ENCODE measurements around the gene IQCC. TPM values are rescaled to one million over a fixed set of nuclear protein-coding genes. Genes with fewer than 3 reads are reported as not detected.

Gene IQCC
- total RNA-seq, 2 experiments from 2014 or later: 4.2 to 4.4 TPM

- no peak for ATAC-seq
- Mint-ChIP-seq H3K9me3 (no peaks in the 10 kb centered on the region), H3K27me3 (no peaks in the 10 kb centered on the region), H3K27ac (peak overlapping the region; percentile 71), H3K36me3 (ENCODE audit: low read depth) (peaks cover 75% of the 10 kb centered on the region), H3K4me1 (ENCODE audit: low read depth) (peaks cover 47% of the 10 kb centered on the region), H3K4me3 (peak overlapping the region; percentile 16)
- intact Hi-C loops (cut with micrococcal nuclease): no loop called here
- TF ChIP-seq CTCF (IDR thresholded peaks at IDR 0.05): no peak
- ChIA-PET CTCF (interaction anchor here (1.0 to 1.2 kb wide), 3 partner anchors 31 to 209 kb away, joined by 3 to 4 read pairs (median 3); partner anchors contain the start of gene BSDC1), POLR2A (interaction anchor here (0.9 to 8.2 kb wide), 3 partner anchors 12 to 66 kb away, joined by 4 to 141 read pairs (median 5); partner anchors contain the start of genes CCDC28B and LCK)
- DNase-seq: no peak
Measured at GRCh38 chr1:32184650-32185049, 20.8 kb upstream of the IQCC start.

- ChIA-PET CTCF (interaction anchor here (1.4 kb wide), 1 partner anchor 30 kb away, joined by 3 read pairs; no protein-coding TSS in a partner anchor), POLR2A (interaction anchor here (0.8 to 3.1 kb wide), 3 partner anchors 13 to 50 kb away, joined by 3 to 25 read pairs (median 5); partner anchors contain the start of genes CCDC28B and IQCC)
- no peaks in the 10 kb centered on the region for H3K27me3 Mint-ChIP-seq
- intact Hi-C loops (cut with micrococcal nuclease): no loop called here
- no peaks in the 10 kb centered on the region for H3K9me3 Mint-ChIP-seq
- peak overlapping the region; percentile 98 for H3K27ac Mint-ChIP-seq
- peak overlapping the region; percentile 48 for H3K4me3 Mint-ChIP-seq
- TF ChIP-seq CTCF (IDR thresholded peaks at IDR 0.05): no peak
- peaks cover 45% of the 10 kb centered on the region for H3K4me1 Mint-ChIP-seq (ENCODE audit: low read depth)
- H3K36me3 Mint-ChIP-seq (ENCODE audit: low read depth): peaks cover 74% of the 10 kb centered on the region
- ATAC-seq: peak; percentile 57
- DNase-seq: no peak
Measured at GRCh38 chr1:32186077-32186476, 19.4 kb upstream of the IQCC start.

GRCh38 chr1:32186491-32186890, 19.0 kb upstream of the IQCC start:
- ChIA-PET CTCF (interaction anchor here (1.4 kb wide), 1 partner anchor 30 kb away, joined by 3 read pairs; no protein-coding TSS in a partner anchor), POLR2A (interaction anchor here (0.7 to 3.1 kb wide), 4 partner anchors 12 to 77 kb away, joined by 3 to 25 read pairs (median 4); partner anchors contain the start of genes CCDC28B and IQCC)
- DNase-seq (no peak), ATAC-seq (no peak)
- peak overlapping the region; percentile 48 for H3K4me3 Mint-ChIP-seq
- H3K4me1 Mint-ChIP-seq (ENCODE audit: low read depth): peaks cover 41% of the 10 kb centered on the region
- H3K27me3 Mint-ChIP-seq: no peaks in the 10 kb centered on the region
- H3K9me3 Mint-ChIP-seq: no peaks in the 10 kb centered on the region
- H3K36me3 Mint-ChIP-seq (ENCODE audit: low read depth): peaks cover 74% of the 10 kb centered on the region
- intact Hi-C loops (cut with micrococcal nuclease): no loop called here
- H3K27ac Mint-ChIP-seq: peak overlapping the region; percentile 98
- no peak for TF ChIP-seq CTCF (IDR thresholded peaks at IDR 0.05)

DNA sequence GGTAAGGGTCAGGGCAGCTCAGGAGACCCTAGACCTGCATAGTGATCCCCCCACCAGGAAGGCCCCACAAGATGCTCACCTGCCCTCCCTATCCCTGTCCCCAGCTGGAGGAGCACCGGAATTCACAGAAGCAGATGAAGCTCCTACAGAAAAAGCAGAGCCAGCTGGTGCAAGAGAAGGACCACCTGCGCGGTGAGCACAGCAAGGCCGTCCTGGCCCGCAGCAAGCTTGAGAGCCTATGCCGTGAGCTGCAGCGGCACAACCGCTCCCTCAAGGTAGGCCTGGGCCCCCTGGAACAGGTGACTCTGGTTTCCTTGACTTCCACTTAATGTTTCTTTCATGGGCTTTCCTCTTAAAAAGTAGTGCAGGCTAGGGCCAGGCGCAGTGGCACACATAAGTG, 17.6 kb upstream of the IQCC start:
- no peaks in the 10 kb centered on the region for H3K27me3 Mint-ChIP-seq
- H3K4me3 Mint-ChIP-seq: no peak overlapping the region
- H3K4me1 Mint-ChIP-seq (ENCODE audit: low read depth): peaks cover 32% of the 10 kb centered on the region
- peaks cover 75% of the 10 kb centered on the region for H3K36me3 Mint-ChIP-seq (ENCODE audit: low read depth)
- CTCF ChIA-PET: no interaction called here
- no peak for DNase-seq
- POLR2A ChIA-PET: interaction anchor here (3.1 kb wide), 1 partner anchor 11 kb away, joined by 25 read pairs; the partner anchor contains the start of gene CCDC28B
- ATAC-seq: no peak
- H3K9me3 Mint-ChIP-seq: no peaks in the 10 kb centered on the region
- TF ChIP-seq CTCF (IDR thresholded peaks at IDR 0.05): no peak
- no peak overlapping the region for H3K27ac Mint-ChIP-seq
- intact Hi-C loops (cut with micrococcal nuclease): no loop called here

DNA sequence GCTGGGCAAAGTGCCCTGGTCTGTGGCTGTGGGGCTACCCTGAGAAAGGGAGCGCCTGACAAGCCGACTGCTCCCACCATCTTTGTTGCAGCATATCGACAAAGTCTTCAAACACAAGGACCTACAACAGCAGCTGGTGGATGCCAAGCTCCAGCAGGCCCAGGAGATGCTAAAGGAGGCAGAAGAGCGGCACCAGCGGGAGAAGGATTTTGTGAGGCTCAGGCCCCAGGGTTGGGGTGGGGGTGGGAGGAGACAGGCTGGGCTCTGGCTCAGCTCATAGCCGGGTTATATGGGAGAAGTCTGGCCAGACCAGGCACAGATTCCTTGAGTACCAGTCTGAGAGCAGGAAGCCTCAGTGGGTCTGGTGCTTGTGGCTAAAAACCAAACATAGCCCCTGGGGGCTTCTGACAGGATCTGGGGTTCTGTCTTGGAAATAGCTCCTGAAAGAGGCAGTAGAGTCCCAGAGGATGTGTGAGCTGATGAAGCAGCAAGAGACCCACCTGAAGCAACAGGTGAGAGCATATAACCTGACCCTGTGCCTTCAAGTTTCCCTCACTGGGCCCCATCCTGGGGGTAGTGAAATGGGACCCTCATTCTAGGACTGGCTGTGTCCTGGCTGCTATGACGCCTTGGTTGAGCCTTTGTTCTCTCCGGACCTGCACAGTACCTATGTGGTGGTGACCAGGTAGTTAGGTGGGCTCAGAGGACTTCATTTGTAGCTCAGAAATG, 13.1 kb upstream of the IQCC start:
- DNase-seq: no peak
- POLR2A ChIA-PET: interaction anchor here (0.9 to 11.9 kb wide), 6 partner anchors 10 to 142 kb away, joined by 3 to 141 read pairs (median 5); partner anchors contain the start of genes IQCC and TXLNA
- Mint-ChIP-seq H3K9me3 (no peaks in the 10 kb centered on the region), H3K4me3 (no peak overlapping the region), H3K4me1 (ENCODE audit: low read depth) (peaks cover 45% of the 10 kb centered on the region), H3K27ac (no peak overlapping the region), H3K27me3 (no peaks in the 10 kb centered on the region), H3K36me3 (ENCODE audit: low read depth) (peaks cover 87% of the 10 kb centered on the region)
- no peak for TF ChIP-seq CTCF (IDR thresholded peaks at IDR 0.05)
- intact Hi-C loops (cut with micrococcal nuclease): no loop called here
- CTCF ChIA-PET: interaction anchor here (0.7 to 1.5 kb wide), 2 partner anchors 10 to 16 kb away, joined by 3 to 5 read pairs; no protein-coding TSS in a partner anchor
- no peak for ATAC-seq
